ENCODE measurements around the gene TMEM184C. TPM values are rescaled to one million over a fixed set of nuclear protein-coding genes. Genes with fewer than 3 reads are reported as not detected.

TMEM184C gene
- total RNA-seq, 1 experiment from 2014 or later: 23.3 TPM

DNA sequence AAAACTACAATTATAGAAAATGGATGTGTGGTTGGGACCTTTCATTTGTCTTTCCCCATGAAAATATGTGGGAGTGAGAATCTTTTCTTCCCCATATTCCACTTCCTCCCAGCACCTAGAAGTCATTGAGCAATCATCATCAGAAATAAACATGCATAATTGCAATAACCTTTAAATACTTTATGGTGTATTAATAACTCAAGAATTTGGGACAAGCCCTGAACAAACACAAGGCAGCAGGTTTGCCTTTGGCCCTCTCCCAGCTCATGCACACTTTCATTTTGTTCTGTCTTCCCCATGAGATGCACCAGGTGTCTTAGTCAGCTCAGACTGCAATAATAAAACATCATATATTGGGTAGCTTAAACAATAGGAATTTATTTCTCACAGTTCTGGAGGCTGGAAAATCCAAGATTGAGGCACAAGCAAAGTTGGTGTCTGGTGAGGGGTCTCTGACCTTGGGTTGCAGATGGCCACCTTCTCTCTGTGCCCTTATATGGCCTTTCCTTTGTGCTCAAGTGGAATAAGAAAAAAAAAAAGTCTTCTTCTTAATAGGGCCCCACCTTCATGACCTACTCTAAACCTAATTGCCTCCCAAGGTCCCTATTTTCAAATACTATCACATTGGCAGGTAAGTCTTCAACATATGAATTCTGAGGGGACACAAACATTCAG is 34.7 kb upstream of the TMEM184C start:
- intact Hi-C loops (cut with micrococcal nuclease; ENCODE audit: unreplicated experiment): loop anchor here (10.0 kb wide), 1 partner anchor 208 kb away; no protein-coding TSS in a partner anchor
- no peaks in the 10 kb centered on the region for H3K36me3 Mint-ChIP-seq (ENCODE audit: insufficient read depth, unreplicated experiment)
- no peaks in the 10 kb centered on the region for H3K9me3 Mint-ChIP-seq (ENCODE audit: low read depth, unreplicated experiment)
- peaks cover 37% of the 10 kb centered on the region for H3K4me1 Mint-ChIP-seq (ENCODE audit: low read depth, unreplicated experiment)
- TF ChIP-seq, protein P1, sequence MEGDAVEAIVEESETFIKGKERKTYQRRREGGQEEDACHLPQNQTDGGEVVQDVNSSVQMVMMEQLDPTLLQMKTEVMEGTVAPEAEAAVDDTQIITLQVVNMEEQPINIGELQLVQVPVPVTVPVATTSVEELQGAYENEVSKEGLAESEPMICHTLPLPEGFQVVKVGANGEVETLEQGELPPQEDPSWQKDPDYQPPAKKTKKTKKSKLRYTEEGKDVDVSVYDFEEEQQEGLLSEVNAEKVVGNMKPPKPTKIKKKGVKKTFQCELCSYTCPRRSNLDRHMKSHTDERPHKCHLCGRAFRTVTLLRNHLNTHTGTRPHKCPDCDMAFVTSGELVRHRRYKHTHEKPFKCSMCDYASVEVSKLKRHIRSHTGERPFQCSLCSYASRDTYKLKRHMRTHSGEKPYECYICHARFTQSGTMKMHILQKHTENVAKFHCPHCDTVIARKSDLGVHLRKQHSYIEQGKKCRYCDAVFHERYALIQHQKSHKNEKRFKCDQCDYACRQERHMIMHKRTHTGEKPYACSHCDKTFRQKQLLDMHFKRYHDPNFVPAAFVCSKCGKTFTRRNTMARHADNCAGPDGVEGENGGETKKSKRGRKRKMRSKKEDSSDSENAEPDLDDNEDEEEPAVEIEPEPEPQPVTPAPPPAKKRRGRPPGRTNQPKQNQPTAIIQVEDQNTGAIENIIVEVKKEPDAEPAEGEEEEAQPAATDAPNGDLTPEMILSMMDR (IDR thresholded peaks at IDR 0.05; ENCODE audit: unreplicated experiment): no peak
- no peak overlapping the region for H3K27ac Mint-ChIP-seq (ENCODE audit: unreplicated experiment)
- BruUV-seq (replicated peaks): no TSS peak
- no peaks in the 10 kb centered on the region for H3K27me3 Mint-ChIP-seq (ENCODE audit: unreplicated experiment)
- no peak overlapping the region for H3K4me3 Mint-ChIP-seq (ENCODE audit: low read depth, unreplicated experiment)
- DNase-seq: peak; percentile 10
- CTCF ChIA-PET: interaction anchor here (1.1 kb wide), 1 partner anchor 424 kb away, joined by 3 read pairs; no protein-coding TSS in a partner anchor

DNA sequence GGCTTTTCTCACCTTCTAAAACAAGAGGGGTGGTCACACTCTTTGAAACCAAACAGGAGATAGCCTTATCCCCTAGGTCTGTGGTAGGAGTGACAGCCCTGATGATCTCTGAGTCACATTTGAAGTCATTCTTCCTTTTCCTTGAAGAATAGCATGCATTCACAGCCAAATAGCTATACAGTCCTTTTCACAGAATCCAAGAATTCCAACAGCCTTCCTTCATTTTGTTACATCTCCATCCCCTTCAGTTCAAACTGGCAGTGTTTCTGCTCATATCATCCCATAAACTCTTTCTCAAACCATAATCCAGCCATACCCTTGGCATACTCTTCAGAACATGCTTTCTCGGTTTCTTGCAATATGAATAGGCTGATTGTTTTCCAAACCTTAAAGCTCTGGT is 33.3 kb upstream of the TMEM184C start:
- no TSS peak for BruUV-seq (replicated peaks)
- CTCF ChIA-PET: no interaction called here
- Mint-ChIP-seq H3K36me3 (ENCODE audit: insufficient read depth, unreplicated experiment) (no peaks in the 10 kb centered on the region), H3K4me3 (ENCODE audit: low read depth, unreplicated experiment) (no peak overlapping the region), H3K27ac (ENCODE audit: unreplicated experiment) (no peak overlapping the region), H3K27me3 (ENCODE audit: unreplicated experiment) (no peaks in the 10 kb centered on the region), H3K9me3 (ENCODE audit: low read depth, unreplicated experiment) (no peaks in the 10 kb centered on the region), H3K4me1 (ENCODE audit: low read depth, unreplicated experiment) (peaks cover 28% of the 10 kb centered on the region)
- intact Hi-C loops (cut with micrococcal nuclease; ENCODE audit: unreplicated experiment): loop anchor here (10.0 kb wide), 1 partner anchor 209 kb away; no protein-coding TSS in a partner anchor
- no peak for DNase-seq
- TF ChIP-seq, protein P1 (IDR thresholded peaks at IDR 0.05; ENCODE audit: unreplicated experiment): no peak

DNA sequence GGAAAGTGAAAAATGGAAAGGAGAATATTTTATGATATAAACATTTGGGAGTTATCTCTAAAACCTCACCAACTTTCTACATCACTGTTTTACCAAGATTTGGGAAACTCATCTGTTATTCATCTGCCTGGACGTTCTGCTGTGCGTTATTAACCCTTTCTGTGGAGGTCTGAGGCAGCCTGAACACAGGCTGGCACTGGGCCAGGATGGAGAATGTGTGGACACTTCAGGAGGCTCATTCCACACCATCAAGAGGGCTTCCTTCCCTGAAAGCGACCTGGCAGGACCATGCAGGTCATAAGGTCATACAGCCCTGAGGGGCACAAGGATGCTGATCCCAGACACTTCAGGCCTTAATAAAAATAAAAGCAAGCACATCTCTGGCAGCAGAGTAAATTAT is 31.2 kb upstream of the TMEM184C start:
- H3K27ac Mint-ChIP-seq (ENCODE audit: unreplicated experiment): no peak overlapping the region
- H3K4me3 Mint-ChIP-seq (ENCODE audit: low read depth, unreplicated experiment): no peak overlapping the region
- TF ChIP-seq, protein P1 (IDR thresholded peaks at IDR 0.05; ENCODE audit: unreplicated experiment): no peak
- CTCF ChIA-PET: no interaction called here
- H3K27me3 Mint-ChIP-seq (ENCODE audit: unreplicated experiment): no peaks in the 10 kb centered on the region
- H3K9me3 Mint-ChIP-seq (ENCODE audit: low read depth, unreplicated experiment): no peaks in the 10 kb centered on the region
- BruUV-seq (replicated peaks): no TSS peak
- DNase-seq: no peak
- no peaks in the 10 kb centered on the region for H3K36me3 Mint-ChIP-seq (ENCODE audit: insufficient read depth, unreplicated experiment)
- H3K4me1 Mint-ChIP-seq (ENCODE audit: low read depth, unreplicated experiment): peaks cover 28% of the 10 kb centered on the region
- intact Hi-C loops (cut with micrococcal nuclease; ENCODE audit: unreplicated experiment): loop anchor here (10.0 kb wide), 1 partner anchor 211 kb away; no protein-coding TSS in a partner anchor

DNA sequence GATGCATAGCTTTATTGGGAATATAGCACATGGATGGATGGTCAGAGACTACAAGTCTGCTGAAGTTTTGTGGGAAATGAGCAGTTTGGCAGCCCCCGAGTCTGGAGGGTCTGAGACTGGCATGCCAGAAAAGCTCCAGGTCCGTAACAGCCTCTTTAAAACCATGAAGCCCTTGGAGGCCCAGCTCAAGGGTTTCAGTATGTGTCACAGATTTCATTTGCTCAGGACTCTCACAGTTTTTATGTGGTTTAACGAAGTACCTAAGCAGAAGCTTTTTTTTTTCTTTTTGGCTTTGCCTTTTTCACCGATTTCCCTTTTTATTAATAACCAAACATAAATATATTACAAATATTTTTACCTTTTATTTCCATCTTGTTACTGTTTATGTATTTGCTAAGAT is 30.6 kb upstream of the TMEM184C start:
- no peaks in the 10 kb centered on the region for H3K9me3 Mint-ChIP-seq (ENCODE audit: low read depth, unreplicated experiment)
- TF ChIP-seq, protein P1 (IDR thresholded peaks at IDR 0.05; ENCODE audit: unreplicated experiment): no peak
- intact Hi-C loops (cut with micrococcal nuclease; ENCODE audit: unreplicated experiment): loop anchor here (10.0 kb wide), 1 partner anchor 212 kb away; no protein-coding TSS in a partner anchor
- no peak overlapping the region for H3K27ac Mint-ChIP-seq (ENCODE audit: unreplicated experiment)
- no peaks in the 10 kb centered on the region for H3K36me3 Mint-ChIP-seq (ENCODE audit: insufficient read depth, unreplicated experiment)
- H3K4me3 Mint-ChIP-seq (ENCODE audit: low read depth, unreplicated experiment): no peak overlapping the region
- H3K4me1 Mint-ChIP-seq (ENCODE audit: low read depth, unreplicated experiment): peaks cover 26% of the 10 kb centered on the region
- no TSS peak for BruUV-seq (replicated peaks)
- DNase-seq: no peak
- H3K27me3 Mint-ChIP-seq (ENCODE audit: unreplicated experiment): no peaks in the 10 kb centered on the region
- CTCF ChIA-PET: no interaction called here

All from Calu3 (cell line).